ENCODE data around the gene PDZK1IP1. TPM values are rescaled to one million over a fixed set of nuclear protein-coding genes. Genes with fewer than 3 reads are reported as not detected.

Gene PDZK1IP1
- total and polyA plus RNA-seq, 2 of the 13 experiments (the other 11 are each of a cell fraction or from before 2014, with no cell fraction given), result 0.24 to 1.6 TPM

GRCh38 chr1:47216278-47217059 is 26.6 kb upstream of the PDZK1IP1 start (continued):
- no peak for TF ChIP-seq IRF9 (CRISPR knock-in tag; IDR thresholded peaks at IDR 0.05; ENCODE audit: borderline replicate concordance)
- TF ChIP-seq SAP130 (CRISPR knock-in tag; IDR thresholded peaks at IDR 0.05; ENCODE audit: low read depth), result peak; percentile 56; the same call in 1 of the 2 replicates
- TF ChIP-seq ZNF513 (CRISPR knock-in tag; conservative IDR thresholded peaks at IDR 0.05), result no peak
- TF ChIP-seq GMEB1 (CRISPR knock-in tag; IDR thresholded peaks at IDR 0.05; ENCODE audit: borderline replicate concordance), result no peak
- 0 out of 2 replicates have a peak, but pooled peaks have one; percentile 11 for TF ChIP-seq KDM1A (CRISPR knock-in tag; IDR thresholded peaks at IDR 0.05)
- no peak for TF ChIP-seq ZNF121 (CRISPR knock-in tag; IDR thresholded peaks at IDR 0.05)
- TF ChIP-seq GTF3A (CRISPR knock-in tag; conservative IDR thresholded peaks at IDR 0.05), result no peak
- TF ChIP-seq ZNF343 (CRISPR knock-in tag; IDR thresholded peaks at IDR 0.05), result no peak
- peak; percentile 57; the same call in 1 of the 2 replicates for TF ChIP-seq KDM6A (CRISPR knock-in tag; IDR thresholded peaks at IDR 0.05; ENCODE audit: low read depth)
- no peak for TF ChIP-seq GPN1 (CRISPR knock-in tag; IDR thresholded peaks at IDR 0.05; ENCODE audit: borderline replicate concordance)
- no peak for TF ChIP-seq ZNF713 (CRISPR knock-in tag; IDR thresholded peaks at IDR 0.05)
- TF ChIP-seq SYNCRIP (IDR thresholded peaks at IDR 0.05; ENCODE audit: insufficient read depth, low read depth, low read length), result no peak
- TF ChIP-seq IKZF1 (IDR thresholded peaks at IDR 0.05), result no peak
- no peak for TF ChIP-seq FOSL2 (CRISPR knock-in tag; IDR thresholded peaks at IDR 0.05)
- TF ChIP-seq ZBTB37 (CRISPR knock-in tag; IDR thresholded peaks at IDR 0.05), result no peak
- TF ChIP-seq ZFP82 (CRISPR knock-in tag; IDR thresholded peaks at IDR 0.05; ENCODE audit: borderline replicate concordance), result no peak
- no peak for TF ChIP-seq HOXA7 (CRISPR knock-in tag; IDR thresholded peaks at IDR 0.05)
- TF ChIP-seq CSRNP1 (CRISPR knock-in tag; IDR thresholded peaks at IDR 0.05), result no peak
- no peak for TF ChIP-seq ZNF782 (CRISPR knock-in tag; IDR thresholded peaks at IDR 0.05; ENCODE audit: borderline replicate concordance)
- no peak for TF ChIP-seq SRSF4 (IDR thresholded peaks at IDR 0.05; ENCODE audit: low read depth, low read length, poor library complexity, severe bottlenecking)
- TF ChIP-seq TFDP2 (CRISPR knock-in tag; IDR thresholded peaks at IDR 0.05), result no peak

Measured in HepG2 (cell line).